Tibial nerve (tissue), 4 donors: ENCODE measurements around the gene TRPM2. TPM values are rescaled to one million over a fixed set of nuclear protein-coding genes. Genes with fewer than 3 reads are reported as not detected.
A peak's percentile ranks its signal among the peaks of the same experiment; 100 is the strongest.

Source experiments
- DNase-seq, 2 donors: peaks; one replicate each; pipeline ENCODE4 v3.0.0-alpha.2; 2019; ENCODE audit warnings: low spot score in 2 of 2
- H3K27ac ChIP-seq, 4 donors: fragments of 200-600 bp; sonication (generic) in 3 of 4; one replicate each; pipeline ENCODE4 v1.5.1; 2017 to 2019; ENCODE audit warnings: mild to moderate bottlenecking in 1 of 4
- H3K27me3 ChIP-seq, 2 donors: fragments of 200-600 bp; sonication (generic) in 1 of 2; one replicate each; pipeline versions ENCODE4 v1.5.1 to v1.6.0; 2017 to 2019
- H3K36me3 ChIP-seq, 3 donors: fragments of 200-600 bp; sonication (generic); one replicate each; pipeline ENCODE4 v1.5.1; 2018 to 2019
- H3K4me1 ChIP-seq, 4 donors: fragments of 200-600 bp; sonication (generic) in 3 of 4; one replicate each; pipeline ENCODE4 v1.5.1; 2017 to 2019
- H3K4me3 ChIP-seq, 4 donors: fragments of 200-600 bp; sonication (generic) in 3 of 4; one replicate each; pipeline ENCODE4 v1.5.1; 2017 to 2019; ENCODE audit warnings: mild to moderate bottlenecking in 1 of 4, moderate library complexity in 1 of 4
- H3K9me3 ChIP-seq, 4 donors: fragments of 200-600 bp; sonication (generic) in 3 of 4; one replicate each; pipeline ENCODE4 v1.5.1; 2017 to 2019
- EP300 ChIP-seq, 2 donors: sonication (generic); formaldehyde crosslinking; IDR thresholded peaks; one replicate each; pipeline ENCODE4 v1.6.1; 2017; ENCODE audit warnings: antibody characterized with exemption in 2 of 2, mild to moderate bottlenecking in 1 of 2
- POLR2A ChIP-seq, 2 donors: fragments of 450-650 bp; IDR thresholded peaks; one replicate each; pipeline ENCODE4 v1.6.1; 2017; ENCODE audit warnings: antibody characterized with exemption in 2 of 2, mild to moderate bottlenecking in 2 of 2, moderate library complexity in 2 of 2
- WGBS, 2 donors: methylation state at CpG; one replicate each; pipeline ENCODE4 v1.1.5; 2018; 5-methylcytosine and 5-hydroxymethylcytosine counted together
- total RNA-seq, 4 donors: library from RNA; depleted of rRNA; stranded (reverse); fragments of >200 nt; gene quantifications; one replicate each; pipeline ENCODE4 v1.1.0, GENCODE V29; 2016
- TF ChIP-seq, protein P1 (sequence below), 5 experiments: fragments of 200-600 bp in 3 of 5; fragments of 450-650 bp in 2 of 5; sonication (generic) in 3 of 5; IDR thresholded peaks; one replicate each; pipeline ENCODE4 v1.5.1; 2016 to 2019; ENCODE audit warnings: antibody characterized with exemption in 5 of 5, mild to moderate bottlenecking in 3 of 5, moderate library complexity in 2 of 5

Gene TRPM2
- total RNA-seq, 4 donors from 2014 or later: 4.9 to 10.3 (median 7.8) TPM

DNA sequence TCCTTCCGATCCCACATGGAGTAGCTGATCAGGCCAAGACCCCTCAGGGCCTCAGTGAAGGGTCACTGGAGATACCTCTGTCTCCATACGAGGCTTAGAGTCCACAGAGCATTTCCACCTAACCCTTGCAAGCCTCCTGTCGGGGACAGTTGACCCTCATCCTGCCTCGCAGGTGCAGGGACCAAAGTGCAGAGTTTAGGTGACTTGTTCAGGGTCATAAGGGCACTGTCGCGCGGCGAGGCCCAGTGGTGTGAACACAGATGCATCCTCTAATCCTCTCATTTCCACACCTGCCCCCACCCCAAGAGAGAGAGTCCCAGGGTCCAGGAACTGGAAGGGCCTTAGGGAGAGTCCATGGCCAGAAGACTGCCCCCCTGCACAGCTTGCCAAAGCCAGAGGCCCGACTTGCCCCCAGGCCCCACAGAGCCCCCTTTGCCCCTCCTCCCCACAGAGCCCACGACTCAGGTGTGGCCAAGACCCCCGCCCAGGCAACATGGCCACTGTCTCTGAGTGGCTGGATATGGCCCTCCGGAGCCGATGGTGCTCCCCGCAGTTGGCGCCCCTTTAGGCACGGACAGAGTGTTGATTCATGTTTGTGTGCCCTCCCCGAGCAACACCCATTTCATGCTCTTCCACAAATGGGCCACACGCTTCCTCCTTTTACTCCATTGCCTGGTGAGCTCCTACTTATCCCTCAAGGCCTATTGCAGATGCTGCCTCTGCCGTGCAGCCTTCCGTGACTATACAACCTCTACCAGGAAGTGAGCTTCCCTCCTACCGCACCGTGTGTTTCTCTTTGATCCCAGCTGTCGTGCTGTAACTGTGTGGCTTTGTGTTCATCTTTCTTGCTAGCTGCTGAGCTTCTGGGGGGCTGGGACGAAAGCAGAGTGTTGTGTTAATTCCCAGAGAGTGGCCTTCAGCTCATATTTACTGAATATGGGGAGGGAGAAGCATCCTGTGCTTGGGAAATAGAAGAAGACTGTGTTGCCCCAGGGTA is 1.7 kb downstream of the TRPM2 start:
- H3K4me1 ChIP-seq: peaks cover 0 to 9% (median 2%) of the 10 kb centered on the region in 4 donors
- no peak for DNase-seq
- peaks cover 0 to 30% of the 10 kb centered on the region in 2 donors for H3K27me3 ChIP-seq

DNA sequence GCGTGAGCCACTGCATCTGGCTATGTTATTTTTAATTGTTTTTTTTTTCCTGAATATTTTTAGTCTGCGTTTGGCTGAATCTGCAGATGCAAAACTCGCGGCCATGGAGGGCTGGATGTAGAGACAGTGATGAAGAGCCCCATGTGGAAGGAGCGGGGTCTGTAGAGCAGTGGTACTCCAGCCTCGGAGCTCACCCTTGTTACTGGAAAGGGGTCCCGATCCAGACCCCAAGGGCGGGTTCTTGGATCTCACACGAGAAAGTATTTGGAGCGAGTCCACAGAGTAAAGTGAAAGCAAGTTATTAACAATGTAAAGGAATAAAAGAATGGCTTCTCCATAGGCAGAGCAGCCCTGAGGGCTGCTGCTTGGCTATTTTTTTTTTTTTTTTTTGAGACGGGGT is 2.7 kb downstream of the TRPM2 start:
- H3K27me3 ChIP-seq: peaks cover 0 to 23% of the 10 kb centered on the region in 2 donors

More for the DNA sequence above, 1.7 kb downstream of the TRPM2 start:
- Histone ChIP-seq H3K4me3 (peak overlapping the region in 1 of 4 donors; percentile 36), H3K27ac (no peak overlapping the region), H3K36me3 (no peaks in the 10 kb centered on the region), H3K9me3 (no peaks in the 10 kb centered on the region)
- TF ChIP-seq, protein P1, sequence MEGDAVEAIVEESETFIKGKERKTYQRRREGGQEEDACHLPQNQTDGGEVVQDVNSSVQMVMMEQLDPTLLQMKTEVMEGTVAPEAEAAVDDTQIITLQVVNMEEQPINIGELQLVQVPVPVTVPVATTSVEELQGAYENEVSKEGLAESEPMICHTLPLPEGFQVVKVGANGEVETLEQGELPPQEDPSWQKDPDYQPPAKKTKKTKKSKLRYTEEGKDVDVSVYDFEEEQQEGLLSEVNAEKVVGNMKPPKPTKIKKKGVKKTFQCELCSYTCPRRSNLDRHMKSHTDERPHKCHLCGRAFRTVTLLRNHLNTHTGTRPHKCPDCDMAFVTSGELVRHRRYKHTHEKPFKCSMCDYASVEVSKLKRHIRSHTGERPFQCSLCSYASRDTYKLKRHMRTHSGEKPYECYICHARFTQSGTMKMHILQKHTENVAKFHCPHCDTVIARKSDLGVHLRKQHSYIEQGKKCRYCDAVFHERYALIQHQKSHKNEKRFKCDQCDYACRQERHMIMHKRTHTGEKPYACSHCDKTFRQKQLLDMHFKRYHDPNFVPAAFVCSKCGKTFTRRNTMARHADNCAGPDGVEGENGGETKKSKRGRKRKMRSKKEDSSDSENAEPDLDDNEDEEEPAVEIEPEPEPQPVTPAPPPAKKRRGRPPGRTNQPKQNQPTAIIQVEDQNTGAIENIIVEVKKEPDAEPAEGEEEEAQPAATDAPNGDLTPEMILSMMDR (IDR thresholded peaks at IDR 0.05): no peak
- TF ChIP-seq POLR2A (IDR thresholded peaks at IDR 0.05): no peak
- TF ChIP-seq EP300 (IDR thresholded peaks at IDR 0.05): no peak
- WGBS, 2 donors: 77% methylated on average over 23 to 24 of the region's 24 CpGs

DNA sequence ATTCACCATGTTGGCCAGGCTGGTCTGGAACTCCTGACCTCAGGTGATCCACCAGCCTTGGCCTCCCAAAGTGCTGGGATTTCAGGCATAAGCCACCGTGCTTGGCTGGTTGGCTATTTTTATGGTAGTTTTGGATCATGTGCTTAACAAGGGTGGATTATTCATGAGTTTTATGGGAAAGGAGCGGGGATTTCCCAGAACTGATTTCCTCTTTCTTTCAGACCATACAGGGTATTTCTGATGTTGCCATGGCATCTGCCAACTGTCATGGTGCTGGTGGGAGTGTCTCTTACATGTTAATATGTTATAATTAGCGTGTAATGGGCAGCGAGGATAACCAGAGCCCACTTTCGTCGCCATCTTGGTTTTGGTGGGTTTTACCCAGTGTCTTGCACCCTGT is 3.2 kb downstream of the TRPM2 start:
- Histone ChIP-seq H3K27ac (no peak overlapping the region), H3K4me3 (no peak overlapping the region), H3K36me3 (no peaks in the 10 kb centered on the region), H3K4me1 (peaks cover 0 to 3% (median 0%) of the 10 kb centered on the region in 4 donors), H3K27me3 (peaks cover 0 to 19% of the 10 kb centered on the region in 2 donors), H3K9me3 (no peaks in the 10 kb centered on the region)
- 90 to 92% methylated on average over 6 of the region's 6 CpGs for WGBS, 2 donors
- no peak for DNase-seq
- no peak for TF ChIP-seq POLR2A (IDR thresholded peaks at IDR 0.05)
- TF ChIP-seq, protein P1 (IDR thresholded peaks at IDR 0.05): no peak
- no peak for TF ChIP-seq EP300 (IDR thresholded peaks at IDR 0.05)

More for the DNA sequence above, 2.7 kb downstream of the TRPM2 start:
- no peak for DNase-seq
- no peak overlapping the region for H3K27ac ChIP-seq
- H3K36me3 ChIP-seq: no peaks in the 10 kb centered on the region
- no peak overlapping the region for H3K4me3 ChIP-seq
- 75 to 76% methylated on average over 11 of the region's 11 CpGs for WGBS, 2 donors
- no peak for TF ChIP-seq EP300 (IDR thresholded peaks at IDR 0.05)
- TF ChIP-seq POLR2A (IDR thresholded peaks at IDR 0.05): no peak
- TF ChIP-seq, protein P1 (IDR thresholded peaks at IDR 0.05): no peak
- H3K9me3 ChIP-seq: no peaks in the 10 kb centered on the region
- peaks cover 0 to 3% (median 0%) of the 10 kb centered on the region in 4 donors for H3K4me1 ChIP-seq

DNA sequence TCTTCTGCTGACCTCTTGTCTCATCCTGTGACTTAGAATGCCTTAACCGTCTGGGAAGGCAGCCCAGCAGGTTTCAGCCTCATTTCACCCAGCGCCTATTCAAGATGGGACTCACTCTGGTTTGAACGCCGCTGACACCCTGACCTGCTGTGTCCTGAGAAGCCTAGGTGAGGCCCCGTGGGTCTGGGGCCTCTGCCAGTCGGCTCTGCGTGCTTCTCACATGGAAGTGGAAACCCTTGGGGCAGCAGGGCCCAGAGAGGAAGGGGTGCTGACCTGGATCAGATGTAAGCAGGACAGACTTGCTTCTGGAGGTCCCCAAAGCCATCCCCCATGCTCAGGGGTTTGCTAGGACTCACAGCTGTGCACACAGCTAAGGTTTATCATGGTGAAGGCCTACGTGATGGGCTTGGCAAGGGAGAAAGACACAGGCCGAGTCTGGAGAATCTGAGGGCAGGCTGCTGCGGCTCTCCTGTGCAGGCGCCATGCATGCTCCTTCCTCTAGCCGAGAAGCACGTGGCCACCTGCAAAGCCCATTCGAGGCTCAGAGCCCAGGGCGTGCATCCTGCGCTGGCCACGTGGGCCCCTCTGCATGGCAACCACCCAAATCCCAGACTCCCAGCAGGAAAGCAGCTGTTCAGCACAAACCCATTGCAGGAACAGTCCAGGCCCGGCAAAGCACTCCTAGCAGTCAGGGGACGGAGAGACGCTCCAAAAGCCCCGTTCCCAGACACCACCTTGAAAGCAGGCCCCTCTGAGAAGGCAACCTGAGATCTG is 3.8 kb downstream of the TRPM2 start:
- Histone ChIP-seq H3K4me3 (no peak overlapping the region), H3K27ac (no peak overlapping the region), H3K36me3 (no peaks in the 10 kb centered on the region), H3K9me3 (no peaks in the 10 kb centered on the region), H3K4me1 (peaks cover 0 to 3% (median 0%) of the 10 kb centered on the region in 4 donors), H3K27me3 (peaks cover 0 to 13% of the 10 kb centered on the region in 2 donors)
- TF ChIP-seq POLR2A (IDR thresholded peaks at IDR 0.05): no peak
- no peak for TF ChIP-seq EP300 (IDR thresholded peaks at IDR 0.05)
- TF ChIP-seq, protein P1 (IDR thresholded peaks at IDR 0.05): no peak
- 71 to 74% methylated on average over 16 to 17 of the region's 21 CpGs for WGBS, 2 donors
- DNase-seq: no peak
